IMR-90 (cell line): ENCODE results near the gene NELL2. TPM values are rescaled to one million over a fixed set of nuclear protein-coding genes. Genes with fewer than 3 reads are reported as not detected.

Experiments used
- ATAC-seq: fragments of 200-7000 bp; cut with Tn5 transposase; 2 replicates; pipeline ENCODE4 v1.9.1; 2020; ENCODE audit warnings: low read depth, mild to moderate bottlenecking, moderate library complexity
- BruUV-seq: library from RNA; stranded (reverse); fragments of 400-500 nt; replicated peaks from 2 replicates; lab custom pipeline; 2021; lab: Mats Ljungman, UMichigan
- CTCF ChIA-PET: fragments of 300-600 bp; formaldehyde crosslinking; extraction: SDS; loops from one replicate; lab custom pipeline; 2021; ENCODE audit warnings: antibody characterized with exemption; lab: Yijun Ruan, JAX
- POLR2A ChIA-PET: fragments of 300-600 bp; sonication (Branson Sonifier 250); formaldehyde crosslinking; loops from one replicate; lab custom pipeline; 2022; ENCODE audit warnings: antibody characterized with exemption; ENCODE audit not compliant: unreplicated experiment; lab: Charles Lee
- DNase-seq: peaks from one replicate; pipeline ENCODE4 v3.0.0; 2013
- H2AFZ ChIP-seq: replicated peaks from 2 replicates; pipeline ENCODE3; 2013; ENCODE audit warnings: low read length, mild to moderate bottlenecking; ENCODE audit not compliant: poor library complexity
- H2AK5ac ChIP-seq: 2 replicates; pipeline ENCODE4 v1.6.1; 2013; ENCODE audit warnings: low read depth, low read length, inconsistent platforms
- H2AK9ac ChIP-seq: replicated peaks from 2 replicates; pipeline ENCODE3; 2013; ENCODE audit warnings: mild to moderate bottlenecking, low read depth, low read length, moderate library complexity; ENCODE audit not compliant: poor library complexity
- H2BK120ac ChIP-seq: 2 replicates; pipeline ENCODE4 v1.6.1; 2013; ENCODE audit warnings: low read depth, low read length, inconsistent platforms
- H2BK15ac ChIP-seq: 3 replicates; pipeline ENCODE4 v1.6.1; 2013; ENCODE audit warnings: low read depth, low read length, inconsistent platforms
- H2BK20ac ChIP-seq: 2 replicates; pipeline ENCODE4 v1.6.1; 2013; ENCODE audit warnings: low read depth, mild to moderate bottlenecking, inconsistent platforms, low read length, moderate library complexity
- H2BK5ac ChIP-seq: 2 replicates; pipeline ENCODE4 v1.6.1; 2013; ENCODE audit warnings: mild to moderate bottlenecking, low read depth, low read length, inconsistent platforms; ENCODE audit not compliant: poor library complexity, severe bottlenecking
- H3K14ac ChIP-seq: replicated peaks from 2 replicates; pipeline ENCODE4 v1.6.1; 2013; ENCODE audit warnings: low read depth, low read length, inconsistent platforms
- H3K18ac ChIP-seq: 2 replicates; pipeline ENCODE4 v1.6.1; 2013; ENCODE audit warnings: low read depth, low read length, control low read depth
- H3K23ac ChIP-seq: 2 replicates; pipeline ENCODE4 v1.6.1; 2013; ENCODE audit warnings: low read depth, low read length, inconsistent platforms
- H3K27ac ChIP-seq: 2 replicates; pipeline ENCODE4 v1.5.1; 2013; ENCODE audit warnings: mild to moderate bottlenecking, control low read depth, low read length; ENCODE audit not compliant: insufficient read depth
- H3K27me3 ChIP-seq: 2 replicates; pipeline ENCODE4 v1.6.1; 2013; ENCODE audit warnings: low read length; ENCODE audit not compliant: control insufficient read depth, insufficient read depth
- H3K36me3 ChIP-seq: 2 replicates; pipeline ENCODE4 v1.6.1; 2013; ENCODE audit warnings: low read length, mixed read lengths; ENCODE audit not compliant: control insufficient read depth, insufficient read depth
- H3K4ac ChIP-seq: 2 replicates; pipeline ENCODE4 v1.6.1; 2013; ENCODE audit warnings: low read depth, low read length, inconsistent platforms
- H3K4me1 ChIP-seq: 2 replicates; pipeline ENCODE4 v1.6.1; 2013; ENCODE audit warnings: low read length, mixed read lengths; ENCODE audit not compliant: control insufficient read depth, insufficient read depth
- H3K4me2 ChIP-seq: 2 replicates; pipeline ENCODE4 v1.6.1; 2013; ENCODE audit warnings: low read depth, mild to moderate bottlenecking, control low read depth, low read length, moderate library complexity
- H3K4me3 ChIP-seq: 2 replicates; pipeline ENCODE4 v1.5.1; 2013; ENCODE audit warnings: low read depth, mild to moderate bottlenecking, control low read depth, low read length, moderate library complexity; ENCODE audit not compliant: insufficient read depth
- H3K56ac ChIP-seq: 2 replicates; pipeline ENCODE4 v1.6.1; 2013; ENCODE audit warnings: low read length, inconsistent platforms; ENCODE audit not compliant: insufficient read depth; ENCODE audit errors: extremely low read depth
- H3K79me1 ChIP-seq, 2 experiments: 2 replicates each; pipeline ENCODE4 v1.6.1; 2013; ENCODE audit warnings: low read length in 2 of 2, inconsistent platforms in 1 of 2, low read depth in 1 of 2
- H3K9ac ChIP-seq: 2 replicates; pipeline ENCODE4 v1.6.1; 2013; ENCODE audit warnings: low read depth, low read length, control low read depth
- H3K9me1 ChIP-seq: 2 replicates; pipeline ENCODE4 v1.6.1; 2013; ENCODE audit warnings: low read length, inconsistent platforms; ENCODE audit not compliant: insufficient read depth
- H3K9me3 ChIP-seq: 2 replicates; pipeline ENCODE4 v1.6.1; 2013; ENCODE audit warnings: low read length; ENCODE audit not compliant: control insufficient read depth, insufficient read depth
- H4K20me1 ChIP-seq: 2 replicates; pipeline ENCODE4 v1.6.1; 2013; ENCODE audit warnings: low read length, inconsistent platforms; ENCODE audit not compliant: insufficient read depth
- H4K5ac ChIP-seq: 2 replicates; pipeline ENCODE4 v1.6.1; 2013; ENCODE audit warnings: mild to moderate bottlenecking, low read depth, low read length, control low read depth
- H4K8ac ChIP-seq, 2 experiments: 2 replicates each; pipeline ENCODE4 v1.6.1; 2013; ENCODE audit warnings: low read depth in 2 of 2, low read length in 2 of 2, control low read depth in 1 of 2, inconsistent platforms in 1 of 2
- H4K91ac ChIP-seq: 2 replicates; pipeline ENCODE4 v1.6.1; 2013; ENCODE audit warnings: low read depth, low read length, inconsistent platforms; ENCODE audit not compliant: insufficient read depth
- BHLHE40 ChIP-seq: fragments of 150-350 bp; IDR thresholded peaks from 2 replicates; pipeline ENCODE4 v1.6.1; 2016; ENCODE audit warnings: mild to moderate bottlenecking, low read depth, low read length
- MAZ ChIP-seq: IDR thresholded peaks from 2 replicates; pipeline ENCODE4 v1.6.1; 2012; ENCODE audit warnings: low read depth, mild to moderate bottlenecking, low read length, improper control_type of control experiment, moderate library complexity, borderline replicate concordance
- POLR2A ChIP-seq: IDR thresholded peaks from 2 replicates; pipeline ENCODE4 v1.6.1; 2012; ENCODE audit warnings: mild to moderate bottlenecking, low read depth, low read length
- RFX5 ChIP-seq: IDR thresholded peaks from 2 replicates; pipeline ENCODE4 v1.8.0; 2012; ENCODE audit warnings: low read depth, mild to moderate bottlenecking, low read length, moderate library complexity
- WGBS, 2 experiments: methylation state at CpG; one replicate each; pipeline versions ENCODE4 v1.1.5 to v1.1.7; 2013; ENCODE audit warnings: missing lambda C conversion rate in 2 of 2; ENCODE audit not compliant: insufficient read length in 1 of 2; ENCODE audit errors: extremely low coverage in 2 of 2; 5-methylcytosine and 5-hydroxymethylcytosine counted together
- dilution Hi-C: fragments of 300-500 bp; cut with HindIII; formaldehyde crosslinking; loops from one replicate; pipeline ENCODE4 v1.14.3; 2018; ENCODE audit warnings: low sequenced_read_pairs; ENCODE audit not compliant: unreplicated experiment
- in situ Hi-C: fragments of 300-500 bp; cut with MboI; formaldehyde crosslinking; loops from 3 replicates; pipeline ENCODE4 v1.14.3; 2019; ENCODE audit warnings: low sequenced_read_pairs, inconsistent platforms, mixed read lengths
- intact Hi-C: fragments of 100-400 bp; cut with micrococcal nuclease; formaldehyde crosslinking; loops from 2 replicates; pipeline ENCODE4 v1.10.0; 2022
- polyA plus RNA-seq, 3 experiments: library from polyadenylated mRNA; depleted of rRNA; stranded (reverse); fragments of >200 nt; gene quantifications; 2 replicates each; pipeline ENCODE4 v1.2.3, GENCODE V29; 2012; ENCODE audit warnings: low replicate concordance in 1 of 3
- total RNA-seq: library from RNA; depleted of rRNA; stranded (reverse); fragments of >200 nt; gene quantifications from 2 replicates; pipeline ENCODE4 v1.2.3, GENCODE V29; 2012
- TF ChIP-seq, protein P1 (sequence below): fragments of 150-350 bp; IDR thresholded peaks from 2 replicates; pipeline ENCODE4 v1.6.1; 2016; ENCODE audit warnings: low read depth, mild to moderate bottlenecking, low read length, moderate library complexity, borderline replicate concordance
- TF ChIP-seq, protein P2 (sequence below): fragments of 150-350 bp; IDR thresholded peaks from 2 replicates; pipeline ENCODE4 v1.6.1; 2017; ENCODE audit warnings: mild to moderate bottlenecking, antibody characterized with exemption, low read length, low read depth
- TF ChIP-seq, protein P3 (sequence below): conservative IDR thresholded peaks from 2 replicates; pipeline ENCODE4 v1.5.1; 2012; ENCODE audit warnings: mild to moderate bottlenecking, low read depth, low read length, improper control_type of control experiment

Gene NELL2
- total and polyA plus RNA-seq, 2 of the 4 experiments (the other 2 are of a cell fraction), result 0.18 to 0.26 TPM

DNA sequence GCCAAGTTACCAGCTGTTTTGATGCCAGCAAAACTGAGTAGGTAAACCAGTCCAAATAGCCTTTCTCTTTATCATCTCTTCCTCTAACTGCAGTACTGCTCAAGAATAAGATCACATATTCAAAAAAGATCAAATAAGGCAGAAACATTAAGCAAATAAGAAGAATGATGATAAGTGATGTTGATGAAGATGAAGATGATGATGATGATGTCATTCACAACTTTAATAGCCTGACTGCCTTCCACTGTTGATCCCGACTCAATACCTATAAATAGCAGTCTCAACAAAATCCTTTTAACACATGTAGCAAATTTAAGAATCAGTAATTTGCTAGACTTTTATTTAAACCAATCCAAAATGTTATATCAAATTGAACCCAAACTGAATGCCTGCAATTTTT is 47.1 kb downstream of the NELL2 start:
- no peaks in the 10 kb centered on the region for H4K20me1 ChIP-seq
- TF ChIP-seq MAZ, result no peak
- TF ChIP-seq POLR2A, result no peak
- TF ChIP-seq, protein P1, sequence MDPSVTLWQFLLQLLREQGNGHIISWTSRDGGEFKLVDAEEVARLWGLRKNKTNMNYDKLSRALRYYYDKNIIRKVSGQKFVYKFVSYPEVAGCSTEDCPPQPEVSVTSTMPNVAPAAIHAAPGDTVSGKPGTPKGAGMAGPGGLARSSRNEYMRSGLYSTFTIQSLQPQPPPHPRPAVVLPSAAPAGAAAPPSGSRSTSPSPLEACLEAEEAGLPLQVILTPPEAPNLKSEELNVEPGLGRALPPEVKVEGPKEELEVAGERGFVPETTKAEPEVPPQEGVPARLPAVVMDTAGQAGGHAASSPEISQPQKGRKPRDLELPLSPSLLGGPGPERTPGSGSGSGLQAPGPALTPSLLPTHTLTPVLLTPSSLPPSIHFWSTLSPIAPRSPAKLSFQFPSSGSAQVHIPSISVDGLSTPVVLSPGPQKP, result no peak
- TF ChIP-seq, protein P2, sequence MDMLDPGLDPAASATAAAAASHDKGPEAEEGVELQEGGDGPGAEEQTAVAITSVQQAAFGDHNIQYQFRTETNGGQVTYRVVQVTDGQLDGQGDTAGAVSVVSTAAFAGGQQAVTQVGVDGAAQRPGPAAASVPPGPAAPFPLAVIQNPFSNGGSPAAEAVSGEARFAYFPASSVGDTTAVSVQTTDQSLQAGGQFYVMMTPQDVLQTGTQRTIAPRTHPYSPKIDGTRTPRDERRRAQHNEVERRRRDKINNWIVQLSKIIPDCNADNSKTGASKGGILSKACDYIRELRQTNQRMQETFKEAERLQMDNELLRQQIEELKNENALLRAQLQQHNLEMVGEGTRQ, result no peak
- no peak for TF ChIP-seq RFX5
- TF ChIP-seq BHLHE40, result no peak
- TF ChIP-seq, protein P3, sequence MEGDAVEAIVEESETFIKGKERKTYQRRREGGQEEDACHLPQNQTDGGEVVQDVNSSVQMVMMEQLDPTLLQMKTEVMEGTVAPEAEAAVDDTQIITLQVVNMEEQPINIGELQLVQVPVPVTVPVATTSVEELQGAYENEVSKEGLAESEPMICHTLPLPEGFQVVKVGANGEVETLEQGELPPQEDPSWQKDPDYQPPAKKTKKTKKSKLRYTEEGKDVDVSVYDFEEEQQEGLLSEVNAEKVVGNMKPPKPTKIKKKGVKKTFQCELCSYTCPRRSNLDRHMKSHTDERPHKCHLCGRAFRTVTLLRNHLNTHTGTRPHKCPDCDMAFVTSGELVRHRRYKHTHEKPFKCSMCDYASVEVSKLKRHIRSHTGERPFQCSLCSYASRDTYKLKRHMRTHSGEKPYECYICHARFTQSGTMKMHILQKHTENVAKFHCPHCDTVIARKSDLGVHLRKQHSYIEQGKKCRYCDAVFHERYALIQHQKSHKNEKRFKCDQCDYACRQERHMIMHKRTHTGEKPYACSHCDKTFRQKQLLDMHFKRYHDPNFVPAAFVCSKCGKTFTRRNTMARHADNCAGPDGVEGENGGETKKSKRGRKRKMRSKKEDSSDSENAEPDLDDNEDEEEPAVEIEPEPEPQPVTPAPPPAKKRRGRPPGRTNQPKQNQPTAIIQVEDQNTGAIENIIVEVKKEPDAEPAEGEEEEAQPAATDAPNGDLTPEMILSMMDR, result no peak
- no peaks in the 10 kb centered on the region for H3K36me3 ChIP-seq
- no peak overlapping the region for H4K8ac ChIP-seq
- H3K9me1 ChIP-seq, result no peaks in the 10 kb centered on the region
- no peak overlapping the region for H2AK9ac ChIP-seq
- H3K14ac ChIP-seq, result no peak overlapping the region
- ATAC-seq (no peak), DNase-seq (no peak)
- in situ Hi-C loops, result no loop called here
- H3K4me3 ChIP-seq, result no peak overlapping the region
- no peak overlapping the region for H4K91ac ChIP-seq
- no peaks in the 10 kb centered on the region for H3K79me1 ChIP-seq
- no peak overlapping the region for H2BK15ac ChIP-seq
- no peak overlapping the region for H3K56ac ChIP-seq
- no peaks in the 10 kb centered on the region for H3K9me3 ChIP-seq
- H3K4me2 ChIP-seq, result no peak overlapping the region
- H3K27me3 ChIP-seq, result no peaks in the 10 kb centered on the region
- CTCF ChIA-PET, result no interaction called here
- dilution Hi-C loops, result no loop called here
- no CpG with 5 or more reads among the region's 1 CpG for WGBS, 2 experiments
- no peak overlapping the region for H3K9ac ChIP-seq
- no peak overlapping the region for H4K5ac ChIP-seq
- no peak overlapping the region for H3K27ac ChIP-seq
- H3K18ac ChIP-seq, result no peak overlapping the region
- POLR2A ChIA-PET, result no interaction called here
- intact Hi-C loops, result no loop called here
- no peak overlapping the region for H3K4ac ChIP-seq
- no peaks in the 10 kb centered on the region for H3K4me1 ChIP-seq
- H2BK120ac ChIP-seq, result no peak overlapping the region
- no TSS peak for BruUV-seq
- no peak overlapping the region for H3K23ac ChIP-seq
- H2BK20ac ChIP-seq, result no peak overlapping the region
- no peak overlapping the region for H2BK5ac ChIP-seq
- H2AFZ ChIP-seq, result no peak overlapping the region
- no peak overlapping the region for H2AK5ac ChIP-seq
